Ureter (tissue), 1 donor: Measurements from ENCODE around the gene TMEM40. TPM values are rescaled to one million over a fixed set of nuclear protein-coding genes. Genes with fewer than 3 reads are reported as not detected.
"Not testable (repeated sequence)": the region's sequence is repeated elsewhere in the genome, so short reads cannot be mapped to it uniquely, and the experiment has no call there.

ENCODE experiments used
- DNase-seq: peaks from one replicate; pipeline ENCODE4 v3.0.0-alpha.2; 2020; ENCODE audit warnings: low spot score
- total RNA-seq: library from RNA; stranded (reverse); gene quantifications from one replicate; pipeline ENCODE4 v1.2.4, GENCODE V29; 2023
- donor health status: DM: yes; HTN: yes; CAD: no.

TMEM40 gene
- 63.3 TPM for total RNA-seq

- DNase-seq = peak; percentile 87
Measured at GRCh38 chr3:12759097-12759679, at the start of gene TMEM40. TSS of gene TMEM40 (minus strand) at chr3:12759259. CDS start at chr3:12749832, 9,427 bp downstream.

- DNase-seq = no peak
Measured at GRCh38 chr3:12808587-12808986, 49.5 kb upstream of the TMEM40 start.

GRCh38 chr3:12807601-12808359 lies 48.7 kb upstream of the TMEM40 start:
- no peak for DNase-seq

GRCh38 chr3:12807066-12807465 lies 48.0 kb upstream of the TMEM40 start:
- no peak for DNase-seq

GRCh38 chr3:12803371-12803770 lies 44.3 kb upstream of the TMEM40 start:
- no peak for DNase-seq

- DNase-seq = no peak
Measured at GRCh38 chr3:12799525-12800440, 40.7 kb upstream of the TMEM40 start.

GRCh38 chr3:12798559-12799179 lies 39.6 kb upstream of the TMEM40 start:
- no peak for DNase-seq

- DNase-seq = no peak
Measured at GRCh38 chr3:12797892-12798558, 39.0 kb upstream of the TMEM40 start.

GRCh38 chr3:12797124-12797891 lies 38.2 kb upstream of the TMEM40 start:
- DNase-seq = no peak

GRCh38 chr3:12796171-12797123 lies 37.4 kb upstream of the TMEM40 start, which contains the start of gene CAND2:
TSS of gene CAND2 (plus strand) at chr3:12796680. CDS start at chr3:12796721, 41 bp downstream.
- DNase-seq = peak; percentile 65

GRCh38 chr3:12793701-12794100 lies 34.6 kb upstream of the TMEM40 start:
- no peak for DNase-seq

GRCh38 chr3:12791430-12791829 lies 32.4 kb upstream of the TMEM40 start:
- DNase-seq = no peak

GRCh38 chr3:12787967-12788690 lies 29.1 kb upstream of the TMEM40 start:
- DNase-seq = not testable (repeated sequence)

GRCh38 chr3:12787346-12787745 lies 28.3 kb upstream of the TMEM40 start:
- not testable (repeated sequence) for DNase-seq

GRCh38 chr3:12785096-12785495 lies 26.0 kb upstream of the TMEM40 start:
- no peak for DNase-seq

GRCh38 chr3:12782172-12782815 lies 23.2 kb upstream of the TMEM40 start:
- no peak for DNase-seq

GRCh38 chr3:12780751-12781150 lies 21.7 kb upstream of the TMEM40 start:
- no peak for DNase-seq

GRCh38 chr3:12777171-12777570 lies 18.1 kb upstream of the TMEM40 start:
- no peak for DNase-seq
